ENCODE measurements around the gene IRAK3. TPM values are rescaled to one million over a fixed set of nuclear protein-coding genes. Genes with fewer than 3 reads are reported as not detected.
"Not testable (repeated sequence)": the region's sequence is repeated elsewhere in the genome, so short reads cannot be mapped to it uniquely, and the experiment has no call there.

The IRAK3 gene
- total RNA-seq, 1 donor from 2014 or later = 0.02 TPM

DNA sequence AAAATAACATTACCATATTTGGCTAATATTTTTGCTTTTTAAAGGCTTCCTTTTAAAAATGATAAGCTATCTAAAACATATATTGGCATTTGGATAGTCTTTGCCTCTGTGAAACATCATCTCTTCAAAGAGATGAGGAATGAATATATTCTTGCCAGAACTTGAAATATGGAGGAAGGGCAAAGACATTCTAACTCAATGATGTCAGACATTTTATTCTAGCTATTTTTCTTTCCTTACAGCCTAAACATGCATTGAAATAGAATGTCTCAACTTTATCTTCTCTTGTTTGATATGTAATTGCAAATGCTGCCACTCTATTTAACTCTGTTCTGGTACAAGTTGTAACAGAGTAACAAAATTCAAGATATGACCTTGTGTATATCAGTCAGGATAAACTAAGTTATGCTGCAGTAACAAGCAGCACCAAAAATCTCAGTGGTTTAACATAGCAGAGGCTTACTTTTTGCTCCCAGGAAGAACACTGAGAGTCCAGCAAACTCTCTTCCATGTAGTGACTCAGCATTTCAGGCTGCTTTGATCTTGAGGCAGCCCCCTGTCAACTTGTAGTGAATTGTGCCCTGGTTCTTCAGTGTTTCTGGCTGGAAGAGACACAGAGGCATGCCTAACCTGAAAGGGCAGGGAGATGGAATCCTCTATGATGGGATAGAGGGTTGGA, 11.0 kb downstream of the IRAK3 start:
- Mint-ChIP-seq H3K27ac (no peak overlapping the region), H3K4me1 (ENCODE audit: low read depth) (no peaks in the 10 kb centered on the region), H3K9me3 (ENCODE audit: low read depth) (no peaks in the 10 kb centered on the region), H3K36me3 (ENCODE audit: insufficient read depth) (no peaks in the 10 kb centered on the region), H3K27me3 (peaks cover 8% of the 10 kb centered on the region), H3K4me3 (ENCODE audit: low read depth) (no peak overlapping the region)
- no peak for DNase-seq (ENCODE audit: low spot score, unreplicated experiment)
- TF ChIP-seq CTCF (IDR thresholded peaks at IDR 0.05; ENCODE audit: unreplicated experiment) = no peak

DNA sequence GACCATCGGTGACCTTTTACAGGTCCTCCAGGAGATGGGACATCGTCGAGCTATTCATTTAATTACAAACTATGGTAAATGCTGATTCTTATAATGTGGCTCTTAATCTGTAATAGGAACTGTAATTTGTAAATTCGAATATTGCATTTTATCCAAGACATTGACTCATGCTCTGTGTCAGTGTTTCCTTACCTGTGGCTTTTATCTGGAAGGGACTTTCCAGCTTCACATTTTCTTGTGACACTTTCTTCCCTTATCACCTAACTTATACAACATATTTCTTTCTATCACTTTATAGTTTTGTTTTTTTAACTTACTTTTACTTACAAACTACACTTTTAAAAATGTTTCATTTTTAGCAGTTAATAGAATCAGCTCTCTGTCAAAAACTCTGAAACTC, 14.8 kb downstream of the IRAK3 start:
- no peak for DNase-seq (ENCODE audit: low spot score, unreplicated experiment)
- H3K9me3 Mint-ChIP-seq (ENCODE audit: low read depth) = peaks cover 8% of the 10 kb centered on the region
- no peak overlapping the region for H3K27ac Mint-ChIP-seq
- peaks cover 5% of the 10 kb centered on the region for H3K27me3 Mint-ChIP-seq
- H3K4me1 Mint-ChIP-seq (ENCODE audit: low read depth) = no peaks in the 10 kb centered on the region
- H3K4me3 Mint-ChIP-seq (ENCODE audit: low read depth) = no peak overlapping the region
- H3K36me3 Mint-ChIP-seq (ENCODE audit: insufficient read depth) = no peaks in the 10 kb centered on the region
- no peak for TF ChIP-seq CTCF (IDR thresholded peaks at IDR 0.05; ENCODE audit: unreplicated experiment)

GRCh38 chr12:66206141-66206540, 17.1 kb downstream of the IRAK3 start:
- DNase-seq (ENCODE audit: low spot score, unreplicated experiment) = no peak
- TF ChIP-seq CTCF (IDR thresholded peaks at IDR 0.05; ENCODE audit: unreplicated experiment) = no peak
- Mint-ChIP-seq H3K9me3 (ENCODE audit: low read depth) (peaks cover 8% of the 10 kb centered on the region), H3K4me1 (ENCODE audit: low read depth) (no peaks in the 10 kb centered on the region), H3K36me3 (ENCODE audit: insufficient read depth) (no peaks in the 10 kb centered on the region), H3K27ac (no peak overlapping the region), H3K27me3 (peaks cover 5% of the 10 kb centered on the region), H3K4me3 (ENCODE audit: low read depth) (no peak overlapping the region)

DNA sequence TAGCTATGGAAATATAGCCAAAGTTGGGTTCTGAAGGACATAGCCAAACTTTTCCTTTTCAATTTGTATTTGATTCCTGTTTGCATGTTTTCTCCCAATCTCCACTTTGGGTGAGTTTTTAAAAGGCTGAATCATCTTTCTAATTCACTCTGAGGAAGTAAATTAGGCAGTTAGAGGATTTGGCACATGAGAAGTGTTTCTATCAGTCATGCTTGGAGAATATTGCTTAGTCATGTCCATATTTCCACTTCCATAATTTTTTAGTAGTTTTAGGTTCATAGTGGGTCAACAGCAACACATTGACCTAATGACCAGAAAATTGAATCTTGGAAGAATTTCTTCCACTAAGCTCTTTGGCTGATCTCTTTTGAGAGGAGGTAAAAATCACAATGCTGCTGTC, 21.8 kb downstream of the IRAK3 start:
- H3K4me1 Mint-ChIP-seq (ENCODE audit: low read depth) = peaks cover 3% of the 10 kb centered on the region
- no peak overlapping the region for H3K27ac Mint-ChIP-seq
- H3K4me3 Mint-ChIP-seq (ENCODE audit: low read depth) = no peak overlapping the region
- H3K36me3 Mint-ChIP-seq (ENCODE audit: insufficient read depth) = no peaks in the 10 kb centered on the region
- peaks cover 8% of the 10 kb centered on the region for H3K9me3 Mint-ChIP-seq (ENCODE audit: low read depth)
- DNase-seq (ENCODE audit: low spot score, unreplicated experiment) = no peak
- TF ChIP-seq CTCF (IDR thresholded peaks at IDR 0.05; ENCODE audit: unreplicated experiment) = no peak
- no peaks in the 10 kb centered on the region for H3K27me3 Mint-ChIP-seq

GRCh38 chr12:66211573-66211972, 22.6 kb downstream of the IRAK3 start:
- not testable (repeated sequence) for H3K27ac Mint-ChIP-seq; DNase-seq (ENCODE audit: low spot score, unreplicated experiment); H3K4me3 Mint-ChIP-seq (ENCODE audit: low read depth); H3K27me3 Mint-ChIP-seq; H3K9me3 Mint-ChIP-seq (ENCODE audit: low read depth); H3K36me3 Mint-ChIP-seq (ENCODE audit: insufficient read depth); H3K4me1 Mint-ChIP-seq (ENCODE audit: low read depth)

- not testable (repeated sequence) for H3K9me3 Mint-ChIP-seq (ENCODE audit: low read depth); H3K36me3 Mint-ChIP-seq (ENCODE audit: insufficient read depth); H3K4me1 Mint-ChIP-seq (ENCODE audit: low read depth); H3K27me3 Mint-ChIP-seq; DNase-seq (ENCODE audit: low spot score, unreplicated experiment); H3K27ac Mint-ChIP-seq; H3K4me3 Mint-ChIP-seq (ENCODE audit: low read depth)
Measured at GRCh38 chr12:66213011-66213410, 24.0 kb downstream of the IRAK3 start.
